ENCODE results near the gene MITF.

Gene MITF

DNA sequence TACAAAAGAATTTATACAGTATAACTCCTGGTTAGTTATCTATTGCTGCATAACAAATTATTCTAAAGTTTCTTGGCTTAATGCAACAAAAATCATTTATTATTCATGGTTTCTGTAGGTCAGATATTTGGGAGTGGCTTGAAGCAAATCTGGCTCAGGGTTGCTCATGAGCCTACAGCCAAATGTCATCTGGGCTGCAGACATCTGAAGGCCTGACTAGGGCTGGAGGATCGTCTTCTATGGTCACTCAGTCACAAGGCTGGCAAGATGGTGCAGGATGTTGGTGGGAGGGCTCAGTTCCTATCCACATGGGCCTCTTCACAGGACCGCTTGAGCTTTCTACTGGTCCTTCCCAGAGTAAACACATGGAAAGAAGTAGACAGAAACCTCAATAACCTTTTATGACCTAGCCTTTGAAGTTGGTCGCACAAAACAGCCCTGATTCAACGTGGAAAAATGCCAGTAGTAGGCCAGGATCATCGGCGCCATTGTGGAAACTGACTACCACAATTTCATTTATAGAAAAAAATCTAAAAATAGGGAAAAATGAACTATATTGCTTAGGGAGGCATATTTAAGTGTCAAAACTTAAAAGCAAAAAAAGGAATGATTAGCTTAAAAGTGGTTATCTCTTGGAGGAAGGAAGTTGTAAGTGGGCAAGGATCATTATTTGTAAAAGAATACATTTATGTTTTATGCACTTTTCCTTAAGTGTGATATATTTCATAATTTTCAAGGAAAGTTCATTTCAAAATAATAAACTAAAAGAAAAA, 9.9 kb upstream of the MITF start:
- DNase-seq: no peak

DNA sequence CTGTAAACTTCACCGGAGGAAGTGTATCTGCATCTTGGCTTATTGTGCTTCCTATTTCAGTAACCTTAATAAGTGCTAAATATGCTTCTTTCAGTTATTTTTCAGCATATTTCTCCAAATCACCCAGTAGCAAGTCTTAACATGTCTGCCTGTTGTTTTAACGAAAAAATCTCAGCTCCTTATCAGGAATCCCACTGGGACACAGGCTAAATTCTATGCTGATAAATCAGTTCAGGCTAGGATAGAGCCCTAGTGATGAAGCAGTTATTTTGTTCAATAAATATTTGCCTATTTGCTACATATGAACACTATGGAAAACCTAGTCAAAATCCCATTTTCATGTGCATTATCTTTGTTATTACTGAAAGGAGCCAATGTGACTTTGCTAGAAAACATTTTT, 8.2 kb upstream of the MITF start:
- DNase-seq: no peak

DNA sequence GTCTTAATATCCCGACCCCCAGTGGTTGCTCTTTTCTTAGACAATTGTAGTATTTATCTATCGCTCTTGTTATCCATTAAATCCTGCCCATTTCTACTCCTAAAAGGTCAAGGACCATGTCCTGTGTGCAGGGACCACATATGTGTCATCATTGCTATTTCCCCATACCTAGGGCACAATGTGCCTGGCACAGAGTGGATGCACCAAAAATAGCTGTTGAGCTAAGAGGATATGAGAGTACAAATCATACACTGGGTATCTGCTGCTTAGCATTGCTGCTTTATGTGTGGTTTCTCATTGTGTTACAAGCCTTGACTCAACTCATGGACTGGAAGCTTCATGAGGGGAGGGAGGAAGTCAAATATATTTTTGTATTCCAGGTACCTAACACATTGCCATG, 3.4 kb upstream of the MITF start:
- DNase-seq: no peak

DNA sequence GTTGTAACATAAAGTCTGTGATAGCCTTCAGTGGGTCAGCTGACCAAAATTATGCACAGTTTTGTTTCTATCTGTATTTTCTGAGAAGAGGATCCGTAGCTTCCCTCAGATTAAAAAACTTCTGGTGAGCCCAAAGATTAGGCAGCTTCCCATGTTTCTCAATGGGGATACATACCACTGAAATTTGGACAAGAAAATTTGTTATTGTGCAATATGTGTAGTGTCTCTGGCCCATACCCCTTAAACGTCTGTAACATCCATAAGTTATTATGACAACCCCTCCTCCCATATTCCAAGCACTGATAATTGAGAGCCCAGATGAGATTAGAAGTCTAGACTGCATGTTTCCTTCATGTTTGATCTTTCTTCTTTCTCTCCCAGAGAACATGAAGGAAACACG, 1.9 kb upstream of the MITF start:
- DNase-seq: no peak

GRCh38 chr3:69738315-69738714, 949 bp upstream of the MITF start:
- DNase-seq: no peak

- no peak for DNase-seq
Observed at GRCh38 chr3:69738859-69739203, 433 bp upstream of the MITF start.

DNA sequence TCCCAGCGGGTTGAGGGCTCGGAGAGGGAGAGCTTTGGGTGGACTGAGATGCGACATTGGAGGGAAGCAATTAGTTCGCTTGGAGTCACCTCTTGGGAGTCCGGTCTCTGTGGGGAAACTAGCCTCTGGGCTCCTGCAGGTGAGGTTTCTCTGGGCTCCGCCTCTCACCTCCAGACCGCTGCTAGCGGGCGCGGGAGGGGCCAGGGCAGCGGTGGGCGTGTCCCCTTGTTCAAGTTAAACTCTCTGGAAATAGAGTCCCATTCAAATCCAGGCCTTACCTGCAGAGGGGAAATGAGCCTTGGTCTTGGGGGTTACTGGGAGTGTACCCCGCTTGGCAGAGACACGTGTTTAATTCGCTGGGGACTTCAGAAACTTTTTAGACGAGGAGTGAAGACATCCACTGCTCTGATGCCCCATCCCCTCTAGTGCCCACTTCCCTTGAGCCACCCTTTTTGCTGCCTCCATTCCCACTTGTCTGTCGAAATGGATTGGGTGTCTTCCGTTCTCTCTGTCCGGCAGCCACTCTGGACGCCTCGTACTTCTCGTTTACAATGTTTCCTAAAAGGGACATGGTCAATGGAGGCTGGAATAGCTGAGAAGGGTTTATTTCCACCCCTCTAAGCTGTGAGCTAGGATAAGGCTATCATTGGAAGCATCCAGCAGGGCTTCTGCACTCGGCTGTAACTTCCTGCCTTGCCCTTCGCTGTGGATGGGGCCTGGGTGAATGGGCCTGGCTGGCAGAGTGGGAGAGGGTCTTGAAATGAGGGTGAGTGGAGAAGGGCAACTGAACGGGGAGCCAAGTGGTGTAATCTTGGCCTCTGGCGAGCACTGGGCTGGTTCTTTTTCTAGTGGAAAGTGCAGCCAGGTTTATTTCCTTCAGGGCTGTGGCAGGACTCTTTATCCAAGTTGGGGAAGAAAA, 1.1 kb downstream of the MITF start:
- no peak for DNase-seq

GRCh38 chr3:69741032-69741767, 1.9 kb downstream of the MITF start:
- no peak for DNase-seq

- DNase-seq: no peak
Observed at GRCh38 chr3:69742391-69742790, 3.1 kb downstream of the MITF start.

DNA sequence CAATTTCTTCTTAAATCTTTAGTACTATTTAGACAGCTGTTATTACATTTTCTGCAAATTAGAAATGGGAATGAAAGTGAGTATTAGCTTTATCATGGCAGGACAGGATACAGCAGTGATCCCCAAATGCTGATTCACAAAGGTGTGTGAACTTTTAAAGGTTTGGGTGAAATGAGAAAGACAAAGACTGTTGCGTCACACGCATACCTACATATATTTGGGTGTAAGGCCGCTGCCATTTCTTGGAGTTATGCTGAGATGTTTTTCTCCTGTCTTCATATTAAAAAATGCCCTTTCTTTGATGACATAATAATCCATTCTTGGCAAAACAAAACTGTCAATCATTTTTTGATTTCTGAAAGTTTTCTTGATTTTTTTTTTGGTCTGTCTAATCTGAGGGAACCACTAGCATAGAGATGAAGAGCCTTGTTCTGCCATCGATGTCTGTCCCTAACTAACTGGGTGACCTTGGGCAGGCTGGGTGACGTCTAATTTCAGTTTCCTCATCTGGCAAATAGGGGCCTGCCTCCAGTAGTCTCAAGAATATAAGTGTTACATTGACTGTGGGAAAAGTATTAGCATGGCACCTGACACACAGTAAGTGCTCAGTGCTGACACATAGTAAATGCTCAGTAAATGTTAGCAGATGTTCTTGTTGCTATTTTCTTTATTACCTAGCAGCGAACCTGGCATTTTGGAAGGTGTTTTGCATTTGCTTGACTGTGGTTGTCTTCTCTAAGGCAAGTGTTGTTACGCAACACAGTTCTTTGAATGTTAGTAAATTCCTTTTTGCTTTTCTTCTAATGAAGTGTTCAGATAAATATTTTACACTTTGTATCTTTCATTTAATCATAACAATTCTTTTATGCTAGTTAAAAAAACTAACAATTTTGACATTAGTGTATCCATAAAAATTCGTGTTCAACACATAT, 5.0 kb downstream of the MITF start:
- DNase-seq: no peak

- DNase-seq: no peak
Observed at GRCh38 chr3:69745505-69745904, 6.2 kb downstream of the MITF start.

GRCh38 chr3:69746119-69746518, 6.9 kb downstream of the MITF start:
- no peak for DNase-seq

DNA sequence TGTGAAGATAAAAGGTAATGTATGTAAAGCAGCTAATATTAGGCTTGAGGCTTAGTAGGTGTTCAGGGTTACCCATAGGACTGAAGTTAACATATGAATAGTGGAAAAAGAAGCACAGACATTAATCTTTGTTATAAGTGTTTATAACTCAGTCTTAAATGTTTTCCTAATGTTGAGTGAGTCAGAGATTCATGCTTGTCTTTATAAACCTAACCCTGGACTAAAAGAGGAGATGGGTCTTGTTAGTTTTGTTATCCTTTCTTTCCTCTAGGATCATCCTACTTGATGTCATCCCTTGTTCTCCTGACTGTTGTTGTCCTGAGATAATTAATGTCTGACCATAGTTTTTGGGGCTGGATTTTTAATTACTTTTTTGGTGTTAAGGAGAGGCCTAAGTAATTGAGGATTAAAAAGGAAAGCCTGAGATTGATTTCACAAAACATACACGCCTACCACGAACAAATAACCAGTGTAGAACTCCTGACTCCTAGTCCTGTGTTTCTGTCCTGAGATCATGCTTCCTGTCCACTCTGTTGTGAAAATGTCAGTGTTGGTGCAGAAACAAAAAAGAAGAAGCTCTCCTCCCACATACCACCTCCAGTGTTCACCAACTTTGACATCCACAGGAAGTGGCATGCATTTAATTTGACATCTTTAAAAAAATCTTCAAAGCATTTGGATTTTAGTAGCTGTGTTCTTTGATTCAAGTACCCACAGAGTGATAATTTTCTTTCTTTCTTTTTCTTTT, 8.4 kb downstream of the MITF start:
- no peak for DNase-seq

DNA sequence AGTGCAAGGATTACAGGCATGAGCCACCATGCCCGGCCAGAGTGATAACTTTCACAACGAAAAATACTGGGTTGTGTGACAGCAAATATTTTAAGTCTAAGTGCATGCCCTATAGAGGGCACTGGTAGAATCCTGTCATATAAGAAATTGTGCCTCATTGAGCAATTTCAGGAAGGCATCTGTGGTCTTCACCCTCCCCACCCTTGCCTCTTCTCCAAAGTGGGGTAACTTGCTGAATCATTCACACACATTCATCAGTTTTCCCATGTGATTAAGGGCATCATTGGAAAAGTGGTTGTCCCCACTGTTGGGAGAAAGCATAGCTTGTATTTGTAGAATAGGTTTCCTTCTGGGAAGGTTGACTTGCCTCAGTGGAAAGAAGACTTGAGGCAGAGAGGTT, 9.2 kb downstream of the MITF start:
- no peak for DNase-seq

DNA sequence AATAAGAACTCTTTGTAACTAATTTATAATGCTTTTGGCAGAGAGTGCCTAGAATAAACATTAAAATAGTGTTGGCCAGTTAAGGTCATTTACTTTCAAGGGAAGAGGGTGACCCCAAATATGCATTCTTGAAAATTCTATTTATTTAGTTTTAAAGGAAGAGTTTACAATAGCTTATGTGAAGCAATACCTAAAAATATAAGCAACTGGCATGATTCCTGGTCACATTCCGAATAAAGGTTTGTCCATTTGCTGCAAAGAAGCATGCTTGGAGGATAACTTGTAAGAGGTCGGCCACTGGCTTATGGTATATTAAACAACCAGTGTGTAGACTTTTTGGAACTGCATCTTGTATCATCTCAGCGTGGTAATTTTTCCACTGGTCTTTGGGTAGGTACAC, 10.2 kb downstream of the MITF start:
- DNase-seq: no peak

DNA sequence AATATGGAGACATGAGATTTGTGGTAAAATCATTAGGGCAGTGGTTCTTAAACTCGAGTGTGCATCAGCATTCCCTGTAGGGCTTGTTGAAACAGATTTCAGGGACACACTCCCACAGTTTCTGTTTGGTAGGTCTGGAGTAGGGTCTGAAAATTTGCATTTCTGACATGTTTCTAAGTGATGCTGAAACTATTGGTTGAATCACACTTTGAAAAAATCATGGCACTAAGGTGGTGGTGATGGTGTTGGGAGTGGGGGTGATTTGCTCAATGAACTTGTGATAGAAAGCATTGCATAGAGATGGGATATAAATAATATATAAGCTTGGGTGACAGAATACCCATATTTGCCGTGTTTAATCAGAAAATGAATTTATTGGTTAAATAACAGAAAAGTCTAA, 11.3 kb downstream of the MITF start:
- no peak for DNase-seq

DNA sequence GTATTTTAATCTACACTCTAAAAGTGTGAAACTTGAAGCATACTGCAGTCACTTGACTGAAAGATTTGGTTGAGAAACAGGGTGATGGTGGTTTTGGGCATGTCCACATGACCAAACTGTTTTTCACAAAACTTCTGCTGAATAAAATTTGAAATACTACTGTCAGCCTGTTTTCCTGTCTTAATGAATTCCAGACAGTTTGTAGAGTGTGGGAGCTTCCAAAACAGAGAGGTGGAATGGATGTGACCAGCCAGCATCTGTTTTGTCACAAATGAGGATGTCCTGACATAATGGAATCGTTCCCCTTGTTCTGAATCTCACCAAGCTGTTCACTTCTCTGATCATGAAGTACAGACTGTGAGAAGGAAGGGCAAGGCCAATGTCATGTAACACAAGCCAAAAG, 11.8 kb downstream of the MITF start:
- DNase-seq: no peak

GRCh38 chr3:69752241-69752640, 13.0 kb downstream of the MITF start:
- no peak for DNase-seq

GRCh38 chr3:69753179-69753775, 14.0 kb downstream of the MITF start:
- DNase-seq: no peak

DNA sequence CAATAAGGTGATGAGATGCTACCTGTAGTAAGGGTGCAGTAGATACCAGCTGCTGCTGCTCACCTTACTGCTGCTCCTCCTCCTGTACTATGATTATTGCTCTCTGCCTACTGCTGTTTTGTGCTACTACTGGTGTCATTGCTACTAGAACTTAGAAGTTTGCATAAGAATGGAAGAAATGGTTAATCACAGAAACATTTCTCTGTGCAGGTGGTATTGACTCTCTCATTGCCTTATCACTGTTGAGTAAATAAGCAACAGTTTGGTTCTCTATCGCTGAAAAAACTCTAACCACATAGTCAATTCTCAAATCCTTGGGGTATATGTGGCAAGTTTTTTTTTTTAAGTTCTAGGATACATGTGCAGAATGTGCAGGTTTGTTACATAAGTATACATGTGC, 16.5 kb downstream of the MITF start:
- no peak for DNase-seq

Measured in stimulated activated CD8-positive, alpha-beta memory T cell treated with anti-CD3 and anti-CD28 coated beads, Interleukin-4, amount 100 ng/mL, for 48 hours (primary cell).